ENCODE data around the gene PHC2.

Gene PHC2

GRCh38 chr1:33420870-33421775 is 9.8 kb downstream of the PHC2 start:
- no peak for DNase-seq (ENCODE audit: low spot score)

GRCh38 chr1:33418811-33419210 is 12.1 kb downstream of the PHC2 start:
- DNase-seq (ENCODE audit: low spot score), result no peak

DNA sequence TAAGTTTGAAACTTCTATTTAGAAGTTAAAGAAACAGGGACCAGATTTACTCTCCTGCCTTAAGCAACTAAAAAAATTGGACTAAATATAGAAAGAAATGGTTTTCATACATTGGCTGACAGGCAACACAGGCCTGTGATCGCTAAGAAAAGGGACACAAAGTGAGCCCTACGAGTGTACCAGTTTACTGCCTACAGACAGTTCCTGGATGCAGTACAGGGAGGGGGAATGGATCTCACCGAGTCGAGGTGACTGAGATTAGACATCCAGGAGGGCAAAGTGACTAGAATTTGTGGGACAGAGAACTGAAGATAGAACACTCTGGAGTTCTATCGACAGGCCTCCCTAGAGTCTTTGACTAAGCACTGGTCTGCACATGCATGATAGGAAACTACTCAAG is 16.0 kb downstream of the PHC2 start:
- no peak for DNase-seq (ENCODE audit: low spot score)

DNA sequence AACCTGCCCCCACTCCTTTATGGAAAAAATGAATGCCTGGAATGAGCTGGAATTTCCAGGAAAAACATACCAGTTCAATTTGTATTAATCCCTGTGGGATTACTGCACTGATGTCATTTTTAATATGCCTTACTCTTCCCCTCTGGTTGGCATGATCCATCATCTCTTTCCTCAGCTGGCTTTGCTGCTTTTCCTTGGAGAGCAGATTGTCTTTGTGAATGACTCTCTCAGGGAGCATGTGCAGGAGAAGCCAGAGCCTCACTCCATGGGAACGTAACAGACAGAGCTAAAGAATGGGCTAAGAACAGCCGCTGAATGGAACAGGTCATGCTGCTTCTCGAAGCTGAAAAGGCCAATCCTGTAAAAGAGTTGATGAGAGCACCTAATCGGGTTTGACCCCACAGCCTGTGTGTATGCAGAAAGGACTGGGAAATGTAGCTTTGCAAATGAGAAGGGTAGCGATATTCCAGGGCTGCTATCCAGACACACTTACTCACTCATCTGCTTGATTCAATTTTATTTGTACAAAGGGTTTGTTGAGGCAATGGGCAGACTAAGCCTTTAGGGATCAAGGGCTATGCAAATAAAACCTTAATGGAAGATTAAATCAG is 20.7 kb downstream of the PHC2 start:
- DNase-seq (ENCODE audit: low spot score), result no peak

- no peak for DNase-seq (ENCODE audit: low spot score)
These were observed 22.8 kb downstream of the PHC2 start for GRCh38 chr1:33408093-33408436.

DNA sequence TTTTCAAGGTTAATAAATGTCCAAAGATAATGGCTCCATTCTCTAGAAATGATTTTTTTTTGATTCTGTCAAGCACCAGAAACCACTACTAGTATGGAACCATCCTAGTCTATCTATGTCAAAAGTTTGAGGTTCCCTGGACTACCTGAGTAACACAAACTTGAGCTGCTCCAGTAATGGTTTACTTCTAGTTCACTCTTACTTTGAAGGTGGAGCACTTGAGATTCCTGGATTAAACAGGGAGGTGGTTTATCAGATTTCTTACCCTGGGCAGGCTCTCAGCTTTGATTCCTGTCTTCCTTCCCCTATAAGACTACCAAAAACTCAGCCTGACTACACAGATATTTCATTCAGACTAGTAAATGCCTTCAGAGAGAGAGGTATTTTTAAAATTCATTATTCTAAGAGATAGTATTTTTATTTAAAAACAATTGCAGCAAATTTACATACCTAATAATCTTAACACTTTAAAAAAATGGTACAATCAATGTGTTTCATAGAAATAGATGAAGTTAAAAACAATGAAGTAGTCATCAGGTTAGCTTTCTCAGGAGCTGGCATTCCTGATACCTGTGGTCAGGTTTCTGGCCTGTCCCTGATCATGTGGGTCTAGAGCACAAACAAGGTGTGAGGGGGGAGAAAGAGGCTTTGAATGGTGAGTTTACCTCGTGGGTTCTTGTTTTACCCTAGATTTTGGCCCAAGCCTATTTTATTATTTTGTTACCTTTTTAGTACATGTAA is 23.4 kb downstream of the PHC2 start:
- no peak for DNase-seq (ENCODE audit: low spot score)

DNA sequence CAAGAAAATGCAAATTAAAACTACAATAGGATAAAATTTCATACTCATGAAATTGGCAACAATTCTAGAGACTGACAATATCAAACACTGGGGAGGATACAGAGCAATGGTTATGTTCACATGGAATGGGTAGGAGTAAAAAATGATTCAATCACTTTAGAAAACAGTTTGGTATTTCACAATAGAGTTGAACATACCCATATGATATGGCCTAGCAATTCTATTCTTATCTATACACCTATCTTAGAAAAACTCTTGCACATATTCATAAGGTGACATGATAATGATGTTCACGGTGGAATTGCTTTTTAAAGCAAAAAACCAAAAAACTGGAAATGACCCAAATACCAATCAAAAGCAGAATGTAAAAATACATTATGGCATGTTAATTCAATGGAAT is 28.7 kb downstream of the PHC2 start:
- DNase-seq (ENCODE audit: low spot score), result no peak

DNA sequence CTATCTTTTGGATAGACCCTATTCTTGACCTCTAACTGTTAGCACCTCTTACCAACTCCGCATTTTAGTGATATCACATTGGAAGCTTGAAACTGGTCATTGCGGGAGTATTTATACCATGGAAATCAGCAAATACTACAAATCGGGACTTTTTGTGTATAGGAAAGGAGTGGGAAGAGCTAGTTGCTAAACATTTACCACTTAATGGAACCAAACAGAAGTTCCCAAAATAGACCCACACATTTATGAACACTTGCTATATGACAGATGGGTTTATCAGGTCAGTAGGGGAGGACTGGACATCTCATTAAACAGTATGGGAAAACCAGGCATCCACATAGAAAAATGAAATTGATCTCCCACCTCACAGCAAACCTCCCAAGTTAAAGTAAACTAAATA is 29.4 kb downstream of the PHC2 start:
- DNase-seq (ENCODE audit: low spot score), result no peak

- DNase-seq (ENCODE audit: low spot score), result no peak
These were observed 30.6 kb downstream of the PHC2 start for GRCh38 chr1:33400153-33400911.

DNA sequence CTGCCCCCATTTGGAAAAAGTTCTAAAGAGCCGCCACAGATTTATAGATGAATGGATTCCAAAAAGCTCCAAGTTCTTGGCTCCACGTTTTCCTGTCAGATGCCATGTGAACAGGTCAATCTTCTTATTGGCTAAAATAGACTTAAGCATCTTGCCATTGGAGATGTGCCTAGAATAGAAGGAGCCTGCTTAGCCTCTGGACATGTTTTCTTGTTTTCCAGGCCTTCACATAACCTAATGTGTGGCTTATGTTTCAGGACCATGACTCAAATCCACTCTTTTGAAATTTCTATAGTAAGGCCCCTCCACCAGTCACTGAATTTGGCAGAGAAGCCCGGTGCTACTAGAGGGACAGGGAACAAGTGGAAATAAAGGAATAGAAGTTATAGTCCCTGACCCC is 31.5 kb downstream of the PHC2 start:
- DNase-seq (ENCODE audit: low spot score), result no peak

GRCh38 chr1:33397994-33398393 is 32.9 kb downstream of the PHC2 start:
- no peak for DNase-seq (ENCODE audit: low spot score)

DNA sequence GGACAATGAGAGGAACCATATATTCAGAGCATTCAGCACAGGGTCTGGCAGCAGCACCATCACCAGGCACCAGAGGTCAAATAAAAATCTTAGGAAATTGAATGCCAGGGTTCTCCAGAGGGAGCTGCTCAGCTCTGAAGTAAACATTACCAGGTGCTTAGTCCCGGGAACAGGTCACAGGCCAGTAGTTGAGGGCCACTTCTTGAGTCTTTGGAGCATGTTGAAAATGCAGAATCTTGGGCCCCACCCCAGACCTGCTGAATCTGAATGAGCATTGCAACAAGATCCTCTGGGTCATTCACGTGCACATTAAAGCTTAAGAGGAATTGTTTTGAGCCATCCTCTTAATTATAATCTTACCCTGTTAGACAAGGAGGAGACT is 33.8 kb downstream of the PHC2 start:
- no peak for DNase-seq (ENCODE audit: low spot score)

GRCh38 chr1:33396188-33397124 is 34.4 kb downstream of the PHC2 start:
- no peak for DNase-seq (ENCODE audit: low spot score)

- DNase-seq (ENCODE audit: low spot score), result no peak
These were observed 36.1 kb downstream of the PHC2 start for GRCh38 chr1:33394770-33395169.

DNA sequence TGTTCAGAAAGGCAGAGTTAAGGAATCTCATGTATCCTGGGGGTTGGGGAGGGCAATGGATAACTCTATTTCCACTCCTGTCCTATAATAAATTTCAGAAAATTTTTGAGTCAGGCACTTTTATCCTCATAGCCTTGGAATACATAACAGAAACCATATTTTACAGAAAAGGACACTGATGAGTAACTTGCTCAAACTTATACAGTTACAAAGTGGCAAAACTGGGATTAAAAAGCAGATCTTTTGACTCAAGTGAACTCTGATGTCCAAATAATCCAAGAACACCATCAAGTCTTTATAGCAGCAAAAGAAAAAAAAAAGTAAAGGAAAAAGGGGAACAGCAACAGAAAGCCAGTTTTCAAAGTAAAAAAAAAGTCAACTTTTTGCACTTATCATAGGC is 36.9 kb downstream of the PHC2 start:
- no peak for DNase-seq (ENCODE audit: low spot score)

DNA sequence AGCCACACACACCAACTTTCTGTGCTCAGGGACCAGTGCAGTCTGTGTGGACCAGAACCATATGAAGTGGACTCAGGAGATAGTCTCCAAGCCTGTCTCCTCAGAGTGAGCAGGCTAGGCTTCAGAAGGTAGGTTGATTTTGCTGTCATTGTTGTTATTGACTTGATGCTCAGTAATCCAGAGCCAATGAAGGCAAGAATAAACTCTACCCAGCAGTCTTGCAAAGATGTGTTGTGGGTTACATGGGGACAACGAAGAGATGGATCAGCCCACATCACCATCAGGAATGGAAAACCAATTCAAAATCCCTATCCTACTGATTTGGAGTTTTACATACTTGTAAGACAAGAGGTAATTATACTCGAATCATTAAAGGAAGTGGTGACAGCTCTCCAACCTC is 37.4 kb downstream of the PHC2 start:
- DNase-seq (ENCODE audit: low spot score), result no peak

DNA sequence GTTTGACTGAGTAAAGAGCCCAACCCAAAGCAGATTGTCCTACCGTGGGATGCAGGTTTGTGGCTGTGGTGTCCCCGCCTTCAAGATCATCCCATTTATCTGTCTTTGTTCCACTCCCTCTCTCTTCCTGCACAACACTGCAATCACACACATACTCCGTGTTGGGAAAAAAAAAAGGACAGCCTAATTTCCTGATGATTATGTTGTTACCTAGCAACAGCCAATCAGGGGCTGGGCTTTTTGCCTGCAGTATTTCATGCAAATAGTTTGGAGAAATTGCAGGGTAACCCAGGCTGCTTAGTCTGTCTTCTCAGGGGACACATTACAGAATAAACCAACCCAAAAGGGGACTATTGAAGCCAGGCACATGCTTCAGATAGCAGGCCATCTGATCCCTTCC is 38.3 kb downstream of the PHC2 start:
- DNase-seq (ENCODE audit: low spot score), result no peak

DNA sequence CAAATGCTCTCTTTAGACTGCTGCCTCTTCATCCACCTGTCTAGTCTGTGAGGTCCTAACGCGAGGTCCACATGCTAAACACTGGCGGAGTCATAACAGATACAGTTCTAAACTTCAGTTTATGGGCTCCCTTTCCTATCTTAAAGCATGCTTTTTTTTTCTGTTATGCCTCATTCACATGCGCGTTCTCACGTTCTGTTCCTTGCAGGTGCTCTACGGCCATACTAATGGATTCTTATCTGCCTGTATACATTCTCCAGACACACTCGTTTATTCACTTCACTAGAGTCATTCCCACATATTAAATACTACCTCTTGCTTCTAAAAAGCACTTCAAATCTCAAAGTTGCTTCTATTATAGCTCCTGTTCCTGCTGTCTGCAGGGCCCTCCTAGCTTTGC is 38.7 kb downstream of the PHC2 start:
- no peak for DNase-seq (ENCODE audit: low spot score)

DNA sequence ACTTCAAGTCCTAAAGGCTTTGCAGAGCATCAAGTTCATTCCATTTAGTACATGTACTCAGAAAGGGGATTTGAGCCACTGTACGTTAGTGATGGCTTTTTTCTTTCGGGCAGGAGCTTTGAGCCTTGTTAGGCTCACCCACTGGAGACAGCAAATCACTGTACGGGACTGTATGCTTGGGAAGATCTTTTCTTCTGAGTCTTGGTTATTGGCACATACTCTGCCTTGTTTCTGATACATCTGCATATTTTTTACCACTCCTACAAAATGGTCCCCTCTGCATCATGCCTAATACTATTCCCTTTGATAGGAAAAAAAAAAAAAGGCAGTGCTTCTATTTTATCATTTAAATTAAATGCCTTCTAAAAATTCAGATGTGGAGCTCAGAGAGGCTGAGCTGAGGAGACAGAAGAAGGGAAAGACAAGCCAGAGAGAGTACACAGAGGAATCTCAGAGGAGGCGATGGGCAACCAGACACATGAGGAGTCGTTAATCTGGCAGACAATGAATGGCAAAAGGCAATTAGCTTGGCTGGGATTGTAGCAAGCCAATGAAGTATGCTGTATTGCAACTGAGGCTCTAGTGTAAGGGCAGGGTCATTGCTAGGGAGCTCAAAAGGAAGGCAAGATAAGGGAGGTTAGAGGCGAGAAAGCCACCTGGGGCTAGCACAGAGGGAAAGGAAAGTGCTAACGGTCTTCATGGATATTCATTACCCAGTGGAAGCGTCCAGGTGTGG is 39.4 kb downstream of the PHC2 start:
- no peak for DNase-seq (ENCODE audit: low spot score)

- DNase-seq (ENCODE audit: low spot score), result no peak
These were observed 40.4 kb downstream of the PHC2 start for GRCh38 chr1:33390542-33390941.
